Measurements from ENCODE around the gene GHR.

GHR gene

GRCh38 chr5:42467572-42467971 is 44.3 kb downstream of the GHR start:
- no peak for DNase-seq

- no peak for DNase-seq
These were observed 44.8 kb downstream of the GHR start for GRCh38 chr5:42467981-42468524.

- no peak for DNase-seq
These were observed 60.4 kb downstream of the GHR start for GRCh38 chr5:42483472-42484154.

- DNase-seq: no peak
These were observed 63.8 kb downstream of the GHR start for GRCh38 chr5:42487077-42487476.

- no peak for DNase-seq
These were observed 64.6 kb downstream of the GHR start for GRCh38 chr5:42487821-42488220.

- DNase-seq: no peak
These were observed 67.6 kb downstream of the GHR start for GRCh38 chr5:42490831-42491230.

GRCh38 chr5:42491699-42492098 is 68.5 kb downstream of the GHR start:
- DNase-seq: no peak

- DNase-seq: no peak
These were observed 69.7 kb downstream of the GHR start for GRCh38 chr5:42492974-42493373.

- no peak for DNase-seq
These were observed 71.2 kb downstream of the GHR start for GRCh38 chr5:42494414-42494813.

- DNase-seq: no peak
These were observed 72.7 kb downstream of the GHR start for GRCh38 chr5:42495914-42496313.

GRCh38 chr5:42496397-42497156 is 73.3 kb downstream of the GHR start:
- no peak for DNase-seq

GRCh38 chr5:42498000-42498399 is 74.8 kb downstream of the GHR start:
- no peak for DNase-seq

- no peak for DNase-seq
These were observed 75.8 kb downstream of the GHR start for GRCh38 chr5:42499016-42499415.

GRCh38 chr5:42500003-42500599 is 76.9 kb downstream of the GHR start:
- DNase-seq: no peak

GRCh38 chr5:42502613-42503470 is 79.6 kb downstream of the GHR start:
- DNase-seq: no peak

- no peak for DNase-seq
These were observed 83.4 kb downstream of the GHR start for GRCh38 chr5:42506662-42507061.

GRCh38 chr5:42507451-42508097 is 84.3 kb downstream of the GHR start:
- no peak for DNase-seq

GRCh38 chr5:42513246-42513645 is 90.0 kb downstream of the GHR start:
- no peak for DNase-seq

GRCh38 chr5:42514754-42515153 is 91.5 kb downstream of the GHR start:
- DNase-seq: no peak

- DNase-seq: no peak
These were observed 92.3 kb downstream of the GHR start for GRCh38 chr5:42515504-42515903.

- DNase-seq: no peak
These were observed 93.2 kb downstream of the GHR start for GRCh38 chr5:42516282-42517042.

GRCh38 chr5:42517164-42517563 is 93.9 kb downstream of the GHR start:
- DNase-seq: no peak
